Right kidney (tissue), 1 donor: ENCODE data around the gene PLP2.
"Not testable (repeated sequence)": the region's sequence is repeated elsewhere in the genome, so short reads cannot be mapped to it uniquely, and the experiment has no call there.

Source experiments
- DNase-seq: peaks from one replicate; pipeline ENCODE4 v3.0.0-alpha.2; 2016

PLP2 gene

DNA sequence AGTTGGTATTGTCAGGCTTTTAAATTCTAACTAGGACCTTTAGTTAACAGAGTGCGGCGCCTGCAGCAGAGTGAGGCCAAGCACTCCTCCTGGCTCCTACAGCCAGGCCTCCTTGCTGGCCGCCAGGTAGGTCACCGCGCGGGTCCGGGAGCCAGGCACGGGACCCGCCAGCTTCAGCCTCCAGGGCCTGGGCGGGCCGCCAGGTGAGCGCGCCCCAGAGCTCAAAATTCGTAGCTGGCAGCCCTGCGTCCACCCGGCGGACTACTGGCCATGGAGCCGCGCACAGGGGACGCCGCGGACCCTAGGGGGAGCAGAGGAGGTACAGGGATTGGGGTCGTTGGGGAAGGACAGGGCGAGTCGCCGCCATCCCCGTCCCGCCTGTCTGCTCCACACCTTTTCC is 9.1 kb upstream of the PLP2 start, which contains the start of gene MAGIX:
Gene MAGIX, plus strand, starts transcription at position 139 of the 400 bp plus-strand sequence. Its CDS starts 132 bp downstream, at position 271.
- DNase-seq = peak; percentile 51

DNA sequence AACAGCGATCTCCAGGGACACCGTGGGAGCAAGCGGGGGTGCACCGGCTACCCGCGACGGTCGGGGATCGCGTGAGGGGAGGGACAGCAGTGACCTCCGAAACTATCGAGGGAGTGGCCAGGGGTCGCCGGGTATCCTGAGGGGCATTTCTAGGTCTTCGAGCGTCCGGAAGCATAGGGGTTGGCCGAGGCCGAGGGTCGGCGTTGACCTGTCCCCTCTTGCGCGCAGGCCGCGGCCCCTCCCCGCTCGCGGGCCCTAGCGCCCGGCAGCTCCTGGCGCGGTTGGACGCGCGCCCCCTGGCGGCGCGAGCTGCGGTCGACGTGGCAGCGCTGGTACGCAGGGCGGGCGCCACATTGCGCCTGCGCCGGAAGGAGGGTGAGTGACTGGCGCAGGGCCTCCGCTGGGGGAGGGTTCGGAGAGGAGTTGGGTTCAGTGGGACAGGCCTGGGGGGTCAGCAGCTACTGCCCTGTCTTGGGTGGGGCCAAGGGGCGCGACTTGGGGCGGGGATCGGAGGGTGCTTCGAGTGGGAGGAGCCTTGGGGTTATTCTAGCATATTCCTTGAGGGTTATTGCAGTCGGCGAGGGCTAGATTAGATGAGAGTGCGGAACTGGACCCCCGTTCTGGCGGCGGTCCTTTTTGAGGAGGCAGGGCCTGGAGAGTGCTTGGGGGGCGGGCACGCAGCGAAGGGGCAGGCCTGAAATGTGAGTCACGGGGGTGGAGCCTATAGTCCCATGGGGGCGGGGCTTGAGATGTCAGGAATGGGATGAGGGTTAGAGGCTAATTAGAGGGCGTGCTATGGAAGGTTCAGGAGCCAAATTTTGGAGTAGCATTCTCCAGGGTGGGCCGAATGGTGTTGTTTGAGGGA is 7.9 kb upstream of the PLP2 start:
- peak; percentile 83 for DNase-seq

DNA sequence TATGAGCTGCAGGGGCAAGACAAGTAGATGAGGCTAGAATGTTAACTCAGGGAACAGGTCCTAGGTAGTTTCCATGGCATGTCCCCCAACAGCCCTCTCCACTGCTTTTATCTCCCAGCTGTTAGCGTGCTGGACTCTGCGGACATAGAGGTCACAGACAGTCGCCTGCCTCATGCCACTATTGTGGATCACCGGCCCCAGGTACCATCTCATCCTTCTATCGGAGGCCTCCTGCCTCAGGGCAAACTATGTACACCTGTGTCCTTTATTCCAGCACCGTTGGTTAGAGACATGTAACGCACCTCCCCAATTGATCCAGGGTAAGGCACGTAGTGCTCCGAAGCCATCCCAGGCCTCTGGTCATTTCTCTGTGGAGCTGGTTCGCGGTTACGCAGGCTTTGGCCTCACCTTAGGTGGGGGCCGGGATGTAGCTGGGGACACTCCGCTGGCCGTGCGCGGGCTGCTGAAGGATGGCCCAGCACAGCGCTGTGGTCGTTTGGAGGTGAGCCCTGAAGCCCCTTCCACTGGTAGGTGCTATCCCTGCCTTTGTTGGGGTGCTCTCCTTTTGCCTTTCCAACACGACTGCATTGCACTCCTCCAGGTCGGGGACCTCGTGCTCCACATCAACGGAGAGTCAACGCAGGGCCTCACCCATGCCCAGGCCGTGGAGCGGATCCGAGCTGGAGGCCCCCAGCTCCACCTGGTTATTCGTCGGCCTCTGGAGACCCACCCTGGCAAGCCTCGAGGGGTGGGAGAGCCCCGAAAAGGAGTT is 6.9 kb upstream of the PLP2 start:
- DNase-seq = no peak

DNA sequence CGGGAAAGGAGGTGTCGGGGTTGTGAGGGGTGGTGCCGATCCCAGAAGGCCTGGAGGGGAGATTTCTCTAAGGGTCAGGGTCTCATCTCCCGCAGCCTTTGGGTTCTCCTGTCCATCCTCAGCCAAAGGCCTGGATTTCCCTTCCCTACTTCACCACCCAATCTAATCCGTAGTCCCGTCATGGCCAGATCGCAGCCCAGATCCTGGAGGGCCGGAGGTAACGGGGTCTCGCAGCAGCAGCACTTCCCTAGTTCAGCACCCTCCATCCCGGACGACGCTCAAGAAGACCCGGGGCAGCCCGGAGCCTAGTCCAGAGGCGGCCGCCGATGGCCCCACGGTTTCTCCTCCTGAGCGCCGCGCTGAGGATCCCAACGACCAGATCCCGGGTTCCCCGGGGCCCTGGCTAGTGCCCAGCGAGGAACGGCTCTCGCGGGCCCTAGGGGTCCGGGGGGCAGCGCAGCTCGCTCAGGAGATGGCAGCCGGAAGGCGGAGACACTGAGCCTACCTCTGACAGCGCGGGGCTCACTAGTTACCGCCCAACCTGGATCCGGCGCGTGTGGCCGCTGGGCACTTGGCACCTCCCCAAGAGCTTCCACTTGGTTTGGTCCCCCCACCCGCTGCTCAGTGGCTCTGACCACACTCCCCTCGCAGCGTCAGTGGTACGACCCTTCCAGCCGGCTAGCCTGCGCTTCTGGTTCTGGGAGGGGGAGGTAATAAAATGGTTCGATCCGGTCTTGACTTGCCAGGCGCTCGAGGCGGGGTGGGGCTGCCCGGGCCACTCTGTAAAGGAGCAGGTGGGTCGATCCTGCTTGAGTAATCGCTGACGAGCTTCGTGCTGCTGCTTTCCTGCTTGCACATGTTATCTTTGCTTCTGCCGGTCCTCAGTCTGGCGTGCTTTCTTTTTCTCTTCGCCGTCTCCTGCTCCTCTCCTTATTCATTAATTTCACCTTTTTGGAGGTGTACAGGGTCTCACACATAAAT is 5.5 kb upstream of the PLP2 start:
- DNase-seq = peak; percentile 75

DNA sequence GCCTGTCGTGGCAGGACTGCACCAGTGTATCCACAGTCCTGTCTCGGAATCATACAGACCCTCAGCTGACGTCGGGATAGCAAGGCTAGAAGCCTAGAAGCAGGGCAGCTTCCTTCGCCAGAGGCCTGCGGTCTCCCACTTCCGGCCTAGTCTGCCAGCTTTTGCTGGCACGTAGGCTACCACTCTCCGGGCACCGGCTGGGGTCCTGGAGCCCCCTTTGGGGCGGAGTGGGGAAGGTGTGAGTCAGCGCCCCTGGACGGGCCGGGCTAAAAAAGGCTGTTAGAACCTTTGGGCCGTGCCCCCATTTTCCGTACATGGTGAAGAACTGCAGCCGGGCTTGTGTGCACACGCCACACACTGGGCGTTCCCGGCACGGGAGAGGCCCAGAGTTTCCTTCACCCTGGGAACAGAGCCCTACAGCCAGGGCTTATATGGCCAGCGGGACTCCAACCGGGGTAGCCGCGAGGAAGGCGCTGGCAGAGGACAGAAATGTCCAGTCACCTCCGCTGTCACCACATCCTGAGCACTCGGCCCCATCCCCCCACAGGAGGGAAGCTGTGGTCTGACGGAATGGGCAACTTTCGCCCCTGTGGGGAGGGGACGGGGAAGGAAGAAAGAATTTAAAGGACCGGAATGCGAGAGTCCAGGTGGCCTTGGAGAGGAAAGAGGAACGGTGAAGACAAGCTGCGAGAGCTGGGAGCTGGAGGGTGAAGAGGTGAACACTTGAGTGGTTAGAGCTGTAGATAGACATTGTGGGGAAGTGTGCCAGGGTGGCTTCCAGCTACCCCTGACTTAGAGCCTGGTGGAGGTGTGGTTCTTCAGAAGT is 4.6 kb upstream of the PLP2 start:
- peak; percentile 54 for DNase-seq

DNA sequence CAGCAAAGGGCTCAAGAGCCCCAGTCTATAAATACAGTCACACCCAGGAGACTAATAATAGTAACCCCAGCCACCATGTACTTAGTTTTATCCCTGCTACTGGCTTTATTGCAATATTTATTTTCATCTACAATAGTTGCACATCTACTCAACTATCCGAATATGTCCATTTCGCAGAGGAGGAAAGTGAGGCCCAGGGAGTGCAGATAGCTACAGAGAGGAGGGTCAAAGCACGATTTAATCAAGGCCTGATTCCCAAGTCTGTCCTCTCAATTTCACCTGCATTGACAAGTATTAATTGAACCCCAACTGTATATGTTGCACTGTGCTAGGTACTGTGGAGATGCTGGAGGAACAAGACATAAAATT is 4.0 kb upstream of the PLP2 start:
- DNase-seq = no peak

DNA sequence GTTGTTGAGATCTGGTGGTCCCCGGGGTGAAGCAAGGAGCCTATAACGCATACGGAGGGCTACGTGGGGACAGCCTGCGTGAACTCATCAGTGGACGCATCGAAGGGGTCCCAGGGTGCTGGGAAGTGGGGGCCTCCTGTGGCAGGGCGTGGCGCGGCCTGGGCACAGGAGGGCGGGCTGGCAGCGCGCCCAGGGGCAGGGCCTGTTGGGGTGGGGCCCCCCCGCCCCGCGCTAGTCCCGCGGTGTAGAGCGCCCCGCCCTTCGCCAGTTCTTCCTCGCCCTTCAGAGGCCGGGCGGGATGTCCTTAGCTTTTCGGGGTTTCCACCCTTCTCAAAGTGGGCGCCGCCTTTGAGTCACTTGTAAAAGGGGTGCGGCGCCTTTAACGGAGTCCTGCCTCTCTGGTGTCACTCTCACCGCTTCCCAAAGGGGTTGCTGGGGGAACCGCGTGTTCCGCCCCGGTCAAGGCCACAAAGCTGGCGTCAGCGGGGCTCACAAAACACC is 632 bp downstream of the PLP2 start:
- no peak for DNase-seq

DNA sequence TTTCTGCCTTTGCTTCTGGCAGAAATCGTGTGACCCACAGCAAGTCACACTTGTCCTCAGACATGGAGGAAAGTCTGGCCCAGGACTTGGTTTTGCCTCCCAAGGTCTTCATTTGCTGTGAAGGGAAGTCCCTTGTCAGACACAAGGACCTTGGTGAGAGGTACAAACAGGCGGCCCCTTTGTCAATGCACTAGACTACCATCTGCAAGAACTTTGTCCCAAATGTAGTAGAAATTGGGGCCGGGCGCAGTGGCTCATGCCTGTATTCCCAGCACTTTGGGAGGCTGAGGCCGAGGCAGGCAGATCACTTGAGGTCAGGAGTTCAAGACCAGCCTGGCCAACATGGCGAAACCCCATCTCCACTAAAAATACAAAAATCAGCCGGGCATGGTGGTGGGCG is 1.8 kb downstream of the PLP2 start:
- DNase-seq = not testable (repeated sequence)

DNA sequence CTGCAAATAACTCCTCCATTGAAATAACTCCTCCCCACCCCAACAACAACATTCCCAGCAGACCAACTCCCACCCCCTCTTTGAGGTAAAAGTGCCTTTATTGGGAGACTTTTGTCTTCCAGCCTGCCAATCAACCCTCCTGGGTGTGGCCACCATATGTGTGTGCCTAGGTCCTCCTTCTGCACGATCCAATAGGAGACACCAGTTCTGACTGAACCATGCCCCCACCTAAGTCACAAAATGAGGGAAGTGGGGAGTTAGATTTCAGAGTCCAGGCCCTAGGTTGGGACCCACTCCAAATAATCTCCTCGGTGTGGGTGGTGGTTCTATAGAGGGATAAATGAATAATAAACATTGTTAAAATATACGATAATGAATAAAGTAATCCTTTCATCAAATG is 3.0 kb downstream of the PLP2 start:
- no peak for DNase-seq

DNA sequence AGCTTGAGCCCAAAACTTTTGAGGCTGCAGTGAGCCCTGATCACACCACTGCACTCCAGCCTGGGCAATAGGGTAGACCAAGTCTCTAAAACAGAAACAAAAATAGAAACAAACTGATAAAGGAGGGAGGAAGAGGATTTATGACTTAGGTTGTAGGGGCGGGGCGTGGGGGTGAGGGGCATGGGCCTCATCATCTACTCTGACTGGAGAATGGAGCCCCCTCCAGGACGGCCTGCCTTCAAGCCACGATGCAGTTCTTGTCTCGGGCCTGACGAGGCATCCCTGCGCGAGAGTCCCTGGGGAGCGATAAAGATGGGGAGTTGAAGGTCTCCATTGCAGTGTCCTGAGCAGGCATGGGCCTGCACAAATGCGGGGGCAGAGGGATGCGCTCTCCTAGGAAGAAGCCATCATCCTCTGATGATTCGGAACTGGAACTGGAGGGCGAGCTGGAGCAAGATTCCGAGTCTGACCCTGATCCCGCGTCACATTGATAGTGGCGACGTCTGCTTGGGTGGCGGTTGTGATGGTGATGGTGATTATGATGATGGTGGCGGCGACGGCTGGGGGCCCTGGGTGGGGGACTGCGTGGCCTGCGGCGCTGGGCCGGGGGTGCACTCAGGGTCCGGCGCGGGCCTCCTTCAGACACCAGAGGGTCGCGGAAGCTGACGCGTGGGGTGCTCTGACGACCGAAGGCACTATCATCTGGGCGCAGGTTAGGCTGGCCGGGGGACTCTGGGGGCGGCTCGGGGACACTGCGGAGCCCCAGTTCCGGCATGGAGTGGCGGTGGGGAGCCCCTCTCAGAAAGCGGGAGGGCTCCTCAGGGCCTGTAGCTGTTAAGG is 4.0 kb downstream of the PLP2 start:
- DNase-seq = no peak

DNA sequence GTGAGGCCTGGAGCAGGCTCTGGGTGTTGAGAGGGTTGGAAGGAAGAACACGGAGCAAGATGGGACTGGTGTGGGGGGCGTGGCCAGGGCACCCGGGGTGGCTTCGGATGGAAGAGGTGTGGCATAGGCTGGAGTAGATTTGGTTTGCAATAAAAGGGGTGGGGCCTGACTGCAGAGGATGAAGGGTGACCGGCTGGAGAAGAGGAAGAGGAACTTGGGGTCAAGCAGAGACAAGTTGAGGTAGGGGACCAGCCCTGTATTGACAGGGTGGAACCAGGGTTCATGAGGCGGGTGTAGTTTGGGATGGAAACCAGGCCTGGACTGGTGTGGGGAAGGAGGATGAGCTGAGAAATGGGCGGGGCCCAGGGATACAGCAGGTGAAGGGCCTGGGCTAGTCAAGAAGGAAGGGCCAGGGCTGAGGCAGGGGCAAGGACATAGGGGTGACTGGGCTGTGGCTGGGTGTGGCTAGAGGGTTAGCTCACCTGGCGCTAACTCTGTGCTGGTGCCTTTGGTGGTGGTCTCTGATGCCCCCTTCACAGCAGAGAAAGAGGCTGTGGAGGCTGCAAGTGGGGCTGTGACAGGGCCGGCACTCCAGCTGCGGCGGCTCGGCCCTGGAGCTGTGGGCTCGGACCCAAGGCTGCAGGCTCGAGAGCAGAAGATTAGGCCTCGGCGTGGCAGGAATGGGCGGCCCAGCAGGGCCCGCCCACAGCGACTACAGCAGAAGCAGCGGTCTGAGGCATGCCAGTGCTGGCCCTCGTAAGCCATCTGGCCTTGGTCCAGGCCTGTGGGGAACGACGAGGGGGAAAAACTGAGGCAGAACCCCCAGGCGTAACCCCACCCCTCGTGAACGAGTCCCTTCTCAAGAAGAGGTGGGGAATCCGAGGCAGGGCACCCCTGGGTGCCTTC is 5.0 kb downstream of the PLP2 start:
- DNase-seq = no peak

DNA sequence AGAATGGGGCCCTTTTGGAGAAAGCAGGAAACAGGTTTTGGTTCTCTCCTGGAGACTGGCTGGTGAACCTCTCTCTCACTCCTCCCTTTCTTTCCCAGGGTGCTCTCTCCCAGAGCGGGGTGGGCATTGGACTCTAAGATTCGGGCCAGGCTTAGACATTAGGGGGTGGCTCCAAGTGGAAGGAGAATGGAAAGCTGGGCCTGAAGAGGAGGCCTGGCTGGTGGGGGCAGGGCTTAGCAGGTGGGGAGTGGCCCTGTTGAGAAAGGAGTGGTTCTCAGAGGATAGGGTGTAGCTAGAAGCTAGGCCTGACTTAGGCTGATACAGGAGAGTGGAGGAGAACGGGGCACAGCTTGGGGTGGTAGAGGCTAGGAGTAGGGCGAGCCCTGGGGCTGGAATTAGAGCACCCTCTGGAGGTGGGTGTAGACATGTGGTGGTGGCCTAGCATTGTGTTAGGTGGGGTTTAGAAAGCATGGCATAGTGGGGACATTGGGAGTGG is 5.7 kb downstream of the PLP2 start:
- DNase-seq = no peak

DNA sequence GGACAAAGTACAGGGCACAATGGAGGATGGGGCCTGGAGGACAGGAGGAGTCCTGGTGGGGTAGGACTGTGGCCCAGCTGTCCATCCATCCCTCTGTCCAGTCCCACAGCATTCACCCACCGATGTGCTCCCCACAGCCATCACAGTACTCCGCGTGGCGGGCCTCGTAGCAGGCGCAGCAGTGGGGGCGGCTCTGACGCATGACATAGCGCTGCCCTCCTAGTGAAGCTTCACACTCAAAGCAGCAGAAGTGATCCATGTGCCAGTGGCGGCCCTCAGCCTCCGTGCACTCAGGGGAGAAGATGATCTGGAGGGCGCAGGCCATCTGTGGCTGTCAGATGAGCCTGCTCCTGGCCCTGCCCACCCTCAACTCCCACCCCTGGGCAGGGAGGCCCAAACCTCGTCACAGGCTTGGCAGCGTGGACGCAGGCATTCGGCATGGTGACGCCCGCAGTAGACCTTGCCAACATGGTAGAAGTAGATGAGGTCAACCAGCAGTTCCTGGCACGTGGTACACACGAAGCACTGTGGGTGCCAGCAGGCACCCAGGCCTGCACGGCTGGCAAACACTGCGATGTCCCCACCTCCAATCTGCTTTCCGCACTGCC is 6.3 kb downstream of the PLP2 start:
- DNase-seq = no peak

DNA sequence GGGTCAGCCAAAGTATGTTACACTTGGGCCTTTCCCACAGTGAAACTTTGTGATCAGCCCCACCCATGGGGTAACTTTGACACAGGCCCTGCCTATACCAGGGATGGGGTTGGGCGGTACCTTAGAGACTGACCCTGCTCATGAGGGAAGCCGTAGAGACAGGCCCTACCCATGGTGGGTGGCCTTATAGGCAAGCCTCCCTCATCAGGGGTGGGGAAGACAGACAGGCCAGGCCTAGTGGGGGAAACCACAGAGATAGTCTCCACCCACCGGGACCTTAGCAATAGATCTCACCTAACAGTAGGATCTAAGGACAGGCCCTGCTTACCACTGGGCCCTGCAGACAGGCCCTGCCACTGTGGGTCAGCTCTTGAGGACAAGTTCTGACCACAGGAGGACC is 6.8 kb downstream of the PLP2 start:
- no peak for DNase-seq

DNA sequence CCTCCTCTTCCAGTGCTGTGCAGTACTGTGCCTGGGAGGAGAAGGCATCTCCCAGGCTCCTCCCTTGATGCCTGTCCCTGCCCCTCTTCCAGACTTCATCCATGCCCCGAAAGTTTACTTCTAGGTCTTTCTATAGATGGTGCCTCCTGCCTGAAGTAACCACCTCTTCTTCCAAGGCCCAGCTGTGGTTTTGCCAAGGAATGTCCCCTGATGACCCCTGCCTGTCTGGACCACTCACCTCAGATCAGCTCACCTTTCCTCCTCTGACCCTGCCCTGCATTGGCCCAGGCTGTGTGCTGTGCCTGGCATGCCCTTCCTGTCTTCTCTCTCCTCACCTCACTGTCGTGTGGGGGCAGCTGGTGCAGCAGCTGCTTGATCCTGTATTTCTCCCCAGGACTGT is 7.7 kb downstream of the PLP2 start:
- no peak for DNase-seq

DNA sequence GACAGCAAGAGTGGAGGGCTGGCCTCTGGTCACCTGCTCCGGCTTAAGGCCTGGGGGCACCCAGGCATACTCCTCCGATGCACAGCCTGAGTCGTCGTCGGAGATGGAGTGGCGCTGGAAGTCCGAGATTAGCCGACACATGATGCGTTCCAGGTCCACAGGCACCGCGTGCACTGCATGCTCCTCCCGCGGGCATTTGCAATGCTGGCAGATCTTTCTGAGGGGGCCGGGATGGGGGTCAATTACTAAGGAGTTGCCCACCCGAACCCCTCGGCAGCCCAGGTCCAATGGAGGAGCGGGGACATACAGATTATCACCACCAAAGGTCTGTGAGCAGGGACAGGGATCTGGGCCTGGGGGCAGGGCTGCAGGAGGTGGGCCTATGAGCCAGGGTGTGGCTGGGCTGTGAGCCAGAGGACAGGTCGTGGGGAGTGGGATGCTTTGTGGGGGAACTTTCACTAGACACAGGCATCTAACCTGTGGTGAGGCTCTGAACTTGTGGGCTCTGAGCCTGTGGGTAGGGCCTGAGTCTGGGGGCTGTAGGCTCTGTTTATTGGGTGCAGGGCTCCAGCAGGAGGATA is 12.1 kb downstream of the PLP2 start:
- no peak for DNase-seq

DNA sequence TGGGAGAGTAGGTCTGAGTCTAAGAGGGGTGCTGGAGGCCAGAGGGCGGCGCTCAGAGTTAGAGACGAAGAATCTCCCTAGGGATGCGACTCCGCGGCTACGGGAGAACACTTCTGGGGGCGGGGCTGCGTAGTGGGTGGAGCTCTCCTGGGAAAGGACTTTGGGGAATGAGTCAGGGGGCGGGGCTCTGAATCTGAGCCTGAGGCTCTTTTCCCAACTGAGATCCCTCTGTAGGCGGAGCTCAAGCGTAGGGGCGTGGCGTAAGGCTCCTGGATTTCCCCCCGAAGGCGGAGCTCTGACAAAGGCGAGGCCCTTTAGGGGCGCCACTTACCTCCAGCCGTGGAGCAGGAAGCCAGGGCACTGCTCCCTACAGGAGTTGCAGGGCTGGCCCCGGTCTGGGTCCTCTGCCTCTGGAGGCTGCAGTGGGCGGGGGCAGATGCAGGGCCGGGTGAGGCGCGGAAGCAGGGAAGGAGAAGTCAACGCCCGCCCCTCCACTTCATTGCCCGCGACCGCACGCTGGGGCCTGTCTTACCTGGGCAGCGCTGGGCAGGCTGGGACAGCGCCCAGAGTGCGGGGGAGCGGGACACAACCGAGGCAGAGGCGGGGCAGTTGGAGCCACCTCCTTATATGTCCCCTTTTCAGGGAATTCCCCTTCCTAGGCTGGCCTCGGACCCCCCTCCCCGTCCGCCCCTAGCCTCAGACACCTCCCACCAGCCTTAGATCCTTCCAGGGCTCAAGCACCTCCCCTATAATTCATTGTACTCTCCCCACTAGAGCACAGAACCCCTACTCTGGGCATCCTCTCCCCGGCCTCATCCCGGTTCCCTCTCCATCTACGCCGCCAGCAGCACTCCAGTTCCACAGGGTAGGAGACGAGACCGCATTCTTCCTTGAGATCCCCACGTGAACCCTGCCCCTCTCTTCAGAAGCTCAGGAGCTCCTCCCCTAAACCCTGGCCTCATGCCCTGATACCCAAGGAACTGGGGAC is 12.9 kb downstream of the PLP2 start:
- DNase-seq = peak; percentile 67
